Measurements from ENCODE around the gene BCL7A. TPM values are rescaled to one million over a fixed set of nuclear protein-coding genes. Genes with fewer than 3 reads are reported as not detected.

Gene BCL7A
- polyA plus RNA-seq, 1 donor from 2014 or later, result 51.3 TPM

- no peaks in the 10 kb centered on the region for H3K79me2 ChIP-seq (replicated peaks; ENCODE audit: insufficient read depth, low read length)
- H3K4me2 ChIP-seq (ENCODE audit: low read length), result no peak overlapping the region
- no peaks in the 10 kb centered on the region for H3K9me2 ChIP-seq (ENCODE audit: insufficient read depth, low read length)
- no peak overlapping the region for H3K4me3 ChIP-seq (ENCODE audit: low read length)
- no peaks in the 10 kb centered on the region for H3K27me3 ChIP-seq (ENCODE audit: insufficient read depth, low read depth, low read length)
- H2AFZ ChIP-seq (ENCODE audit: low read depth, low read length), result no peak overlapping the region
- no peaks in the 10 kb centered on the region for H4K20me1 ChIP-seq (ENCODE audit: insufficient read depth)
- H3K27ac ChIP-seq (ENCODE audit: low read length), result no peak overlapping the region
- no peak for TF ChIP-seq REST (IDR thresholded peaks at IDR 0.05; ENCODE audit: borderline replicate concordance)
- no peak for TF ChIP-seq SMC3 (conservative IDR thresholded peaks at IDR 0.05; ENCODE audit: poor library complexity)
- H3K9me3 ChIP-seq (ENCODE audit: low read length), result peaks cover 4% of the 10 kb centered on the region
- no peaks in the 10 kb centered on the region for H3K36me3 ChIP-seq (ENCODE audit: insufficient read depth, low read length)
- H3K9ac ChIP-seq (ENCODE audit: low read length), result no peak overlapping the region
- H3F3A ChIP-seq (ENCODE audit: insufficient read depth, low read length, poor library complexity, severe bottlenecking), result peaks cover 3% of the 10 kb centered on the region
Measured at GRCh38 chr12:122099856-122100255, 78.2 kb downstream of the BCL7A start.

- no peaks in the 10 kb centered on the region for H3K27me3 ChIP-seq (ENCODE audit: insufficient read depth, low read depth, low read length)
- H3K9ac ChIP-seq (ENCODE audit: low read length), result no peak overlapping the region
- H3F3A ChIP-seq (ENCODE audit: insufficient read depth, low read length, poor library complexity, severe bottlenecking), result peaks cover under 1% of the 10 kb centered on the region
- no peaks in the 10 kb centered on the region for H3K9me2 ChIP-seq (ENCODE audit: insufficient read depth, low read length)
- H2AFZ ChIP-seq (ENCODE audit: low read depth, low read length), result no peak overlapping the region
- no peaks in the 10 kb centered on the region for H3K79me2 ChIP-seq (replicated peaks; ENCODE audit: insufficient read depth, low read length)
- H3K4me3 ChIP-seq (ENCODE audit: low read length), result no peak overlapping the region
- no peak overlapping the region for H3K27ac ChIP-seq (ENCODE audit: low read length)
- TF ChIP-seq RAD21 (conservative IDR thresholded peaks at IDR 0.05) (no peak), EZH2 (IDR thresholded peaks at IDR 0.05; ENCODE audit: borderline replicate concordance, insufficient read depth, low read length, poor library complexity, severe bottlenecking) (no peak), REST (IDR thresholded peaks at IDR 0.05; ENCODE audit: borderline replicate concordance) (no peak)
- no peaks in the 10 kb centered on the region for H3K36me3 ChIP-seq (ENCODE audit: insufficient read depth, low read length)
- H4K20me1 ChIP-seq (ENCODE audit: insufficient read depth), result no peaks in the 10 kb centered on the region
- peaks cover 4% of the 10 kb centered on the region for H3K9me3 ChIP-seq (ENCODE audit: low read length)
- no peak overlapping the region for H3K4me2 ChIP-seq (ENCODE audit: low read length)
Measured at GRCh38 chr12:122100568-122100967, 78.9 kb downstream of the BCL7A start.

GRCh38 chr12:122102331-122102730 is 80.6 kb downstream of the BCL7A start:
- Histone ChIP-seq H3K27me3 (ENCODE audit: insufficient read depth, low read depth, low read length) (no peaks in the 10 kb centered on the region), H3F3A (ENCODE audit: insufficient read depth, low read length, poor library complexity, severe bottlenecking) (no peaks in the 10 kb centered on the region), H3K4me3 (ENCODE audit: low read length) (no peak overlapping the region), H3K36me3 (ENCODE audit: insufficient read depth, low read length) (no peaks in the 10 kb centered on the region), H3K9me3 (ENCODE audit: low read length) (peaks cover 4% of the 10 kb centered on the region), H2AFZ (ENCODE audit: low read depth, low read length) (no peak overlapping the region), H3K79me2 (replicated peaks; ENCODE audit: insufficient read depth, low read length) (no peaks in the 10 kb centered on the region), H3K9ac (ENCODE audit: low read length) (no peak overlapping the region), H3K9me2 (ENCODE audit: insufficient read depth, low read length) (no peaks in the 10 kb centered on the region), H4K20me1 (ENCODE audit: insufficient read depth) (no peaks in the 10 kb centered on the region), H3K4me2 (ENCODE audit: low read length) (no peak overlapping the region), H3K27ac (ENCODE audit: low read length) (no peak overlapping the region)
- TF ChIP-seq SMC3 (conservative IDR thresholded peaks at IDR 0.05; ENCODE audit: poor library complexity) (no peak), RAD21 (conservative IDR thresholded peaks at IDR 0.05) (no peak), CTCF (IDR thresholded peaks at IDR 0.05; ENCODE audit: poor library complexity, severe bottlenecking) (no peak), EP300 (conservative IDR thresholded peaks at IDR 0.05; ENCODE audit: poor library complexity, severe bottlenecking) (no peak), TAF1 (IDR thresholded peaks at IDR 0.05; ENCODE audit: low read depth) (no peak), EZH2 (IDR thresholded peaks at IDR 0.05; ENCODE audit: borderline replicate concordance, insufficient read depth, low read length, poor library complexity, severe bottlenecking) (no peak), POLR2AphosphoS5 (IDR thresholded peaks at IDR 0.05) (no peak), REST (IDR thresholded peaks at IDR 0.05; ENCODE audit: borderline replicate concordance) (no peak), MXI1 (conservative IDR thresholded peaks at IDR 0.05; ENCODE audit: poor library complexity, severe bottlenecking) (no peak)
